Breast epithelium (tissue), 3 donors: ENCODE data around the gene SMAP1.

Source experiments
- CTCF ChIP-seq, 3 donors: fragments of 450-650 bp; IDR thresholded peaks; one replicate each; pipeline ENCODE4 v1.5.1; 2016 to 2017; ENCODE audit warnings: antibody characterized with exemption in 3 of 3, mild to moderate bottlenecking in 3 of 3, moderate library complexity in 3 of 3
- POLR2A ChIP-seq: fragments of 450-650 bp; IDR thresholded peaks from one replicate; pipeline ENCODE4 v1.6.1; 2016; ENCODE audit warnings: antibody characterized with exemption, mild to moderate bottlenecking, moderate library complexity
- POLR2AphosphoS5 ChIP-seq, 3 donors: sonication (generic); formaldehyde crosslinking; IDR thresholded peaks; one replicate each; pipeline ENCODE4 v1.6.1; 2017; ENCODE audit warnings: antibody characterized with exemption in 3 of 3

GRCh38 chr6:70823651-70824050 lies 156.0 kb downstream of the SMAP1 start:
- TF ChIP-seq CTCF (IDR thresholded peaks at IDR 0.05) = no peak
- TF ChIP-seq POLR2A = no peak
- TF ChIP-seq POLR2AphosphoS5 (IDR thresholded peaks at IDR 0.05) = no peak
